Measurements from ENCODE around the gene C2CD4A. TPM values are rescaled to one million over a fixed set of nuclear protein-coding genes. Genes with fewer than 3 reads are reported as not detected.
A peak's percentile ranks its signal among the peaks of the same experiment; 100 is the strongest.

Gene C2CD4A
- total RNA-seq, 1 experiment from 2014 or later, result 0.11 TPM

DNA sequence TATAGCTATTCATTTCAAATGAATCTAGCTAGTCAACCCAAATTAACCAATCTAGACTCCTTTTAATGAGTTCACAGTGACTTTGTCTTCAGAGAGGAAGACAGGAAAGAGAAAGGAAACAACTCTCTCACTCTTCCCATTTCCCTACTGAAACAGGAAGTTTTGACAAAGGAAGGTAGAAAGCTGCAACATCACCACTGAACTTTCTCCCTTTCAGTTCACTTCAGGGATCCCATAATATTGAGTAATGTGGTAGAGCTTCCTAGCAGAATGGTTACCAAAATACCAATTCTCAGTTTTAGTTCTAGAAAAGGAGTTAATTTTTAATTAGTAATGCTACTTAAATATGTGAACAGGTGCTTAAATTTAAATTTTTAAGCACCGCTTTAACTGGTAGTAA is 14.1 kb upstream of the C2CD4A start:
- ChIA-PET POLR2A (no interaction called here), CTCF (no interaction called here)
- DNase-seq, result no peak
- Histone ChIP-seq H3K36me3 (ENCODE audit: control insufficient read depth, insufficient read depth, low read length) (no peaks in the 10 kb centered on the region), H3K27me3 (replicated peaks; ENCODE audit: control insufficient read depth, insufficient read depth, low read length) (no peaks in the 10 kb centered on the region), H3K4me3 (ENCODE audit: low read depth, low read length) (no peak overlapping the region), H3K9me3 (no peaks in the 10 kb centered on the region), H3K4me1 (peaks cover 16% of the 10 kb centered on the region; the same call in 1 of the 2 replicates)
- Mint-ChIP-seq H3K27ac (ENCODE audit: unreplicated experiment) (no peak overlapping the region), H3K36me3 (ENCODE audit: insufficient read depth, unreplicated experiment) (no peaks in the 10 kb centered on the region), H3K4me3 (ENCODE audit: unreplicated experiment) (no peak overlapping the region), H3K9me3 (ENCODE audit: unreplicated experiment) (no peaks in the 10 kb centered on the region), H3K27me3 (ENCODE audit: insufficient read depth, unreplicated experiment) (no peaks in the 10 kb centered on the region), H3K4me1 (ENCODE audit: low read depth, unreplicated experiment) (peaks cover 12% of the 10 kb centered on the region)
- TF ChIP-seq, protein P1, sequence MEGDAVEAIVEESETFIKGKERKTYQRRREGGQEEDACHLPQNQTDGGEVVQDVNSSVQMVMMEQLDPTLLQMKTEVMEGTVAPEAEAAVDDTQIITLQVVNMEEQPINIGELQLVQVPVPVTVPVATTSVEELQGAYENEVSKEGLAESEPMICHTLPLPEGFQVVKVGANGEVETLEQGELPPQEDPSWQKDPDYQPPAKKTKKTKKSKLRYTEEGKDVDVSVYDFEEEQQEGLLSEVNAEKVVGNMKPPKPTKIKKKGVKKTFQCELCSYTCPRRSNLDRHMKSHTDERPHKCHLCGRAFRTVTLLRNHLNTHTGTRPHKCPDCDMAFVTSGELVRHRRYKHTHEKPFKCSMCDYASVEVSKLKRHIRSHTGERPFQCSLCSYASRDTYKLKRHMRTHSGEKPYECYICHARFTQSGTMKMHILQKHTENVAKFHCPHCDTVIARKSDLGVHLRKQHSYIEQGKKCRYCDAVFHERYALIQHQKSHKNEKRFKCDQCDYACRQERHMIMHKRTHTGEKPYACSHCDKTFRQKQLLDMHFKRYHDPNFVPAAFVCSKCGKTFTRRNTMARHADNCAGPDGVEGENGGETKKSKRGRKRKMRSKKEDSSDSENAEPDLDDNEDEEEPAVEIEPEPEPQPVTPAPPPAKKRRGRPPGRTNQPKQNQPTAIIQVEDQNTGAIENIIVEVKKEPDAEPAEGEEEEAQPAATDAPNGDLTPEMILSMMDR (IDR thresholded peaks at IDR 0.05; ENCODE audit: insufficient read depth in 1 of 2, low read depth in 1 of 2, low read length in 1 of 2, severe bottlenecking in 1 of 2, unreplicated experiment in 1 of 2), result no peak
- no TSS peak for BruUV-seq (replicated peaks)
- intact Hi-C loops (cut with micrococcal nuclease; ENCODE audit: unreplicated experiment), result no loop called here

DNA sequence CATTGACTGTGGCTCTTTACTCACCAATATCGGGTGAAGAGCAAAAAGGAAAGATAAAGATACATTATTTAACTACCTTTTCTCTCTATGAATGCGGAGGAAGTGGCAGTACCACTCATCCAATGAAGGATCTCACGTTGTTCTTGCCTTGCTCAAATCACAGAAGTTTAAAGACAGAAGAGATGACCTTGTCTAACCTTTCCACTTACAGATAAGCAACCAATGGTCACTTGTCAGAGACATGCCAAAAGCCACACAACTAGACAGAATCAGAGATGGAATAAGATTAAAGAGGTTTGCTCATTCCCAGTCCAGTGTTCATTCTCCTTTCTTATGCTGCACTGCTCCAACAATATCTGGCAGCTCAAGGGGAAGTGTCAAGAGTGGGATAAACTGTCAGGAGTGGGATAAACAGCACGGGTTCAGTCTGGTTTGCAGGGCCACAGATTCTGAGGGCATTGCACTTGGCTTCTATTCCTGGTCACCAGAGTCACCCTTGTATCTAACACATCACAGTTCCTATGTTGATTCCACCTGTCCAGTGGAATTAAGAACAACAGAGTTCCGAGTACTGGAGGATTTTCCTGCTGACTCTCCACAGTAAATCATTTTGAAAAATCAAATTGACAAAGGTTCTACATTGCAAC is 13.2 kb upstream of the C2CD4A start:
- intact Hi-C loops (cut with micrococcal nuclease; ENCODE audit: unreplicated experiment), result no loop called here
- Mint-ChIP-seq H3K4me1 (ENCODE audit: low read depth, unreplicated experiment) (peaks cover 12% of the 10 kb centered on the region), H3K9me3 (ENCODE audit: unreplicated experiment) (no peaks in the 10 kb centered on the region), H3K27ac (ENCODE audit: unreplicated experiment) (no peak overlapping the region), H3K36me3 (ENCODE audit: insufficient read depth, unreplicated experiment) (no peaks in the 10 kb centered on the region), H3K27me3 (ENCODE audit: insufficient read depth, unreplicated experiment) (no peaks in the 10 kb centered on the region), H3K4me3 (ENCODE audit: unreplicated experiment) (no peak overlapping the region)
- peaks cover 16% of the 10 kb centered on the region; the same call in 1 of the 2 replicates for H3K4me1 ChIP-seq
- ChIA-PET CTCF (no interaction called here), POLR2A (no interaction called here)
- no peaks in the 10 kb centered on the region for H3K36me3 ChIP-seq (ENCODE audit: control insufficient read depth, insufficient read depth, low read length)
- H3K4me3 ChIP-seq (ENCODE audit: low read depth, low read length), result no peak overlapping the region
- TF ChIP-seq, protein P1 (IDR thresholded peaks at IDR 0.05; ENCODE audit: insufficient read depth in 1 of 2, low read depth in 1 of 2, low read length in 1 of 2, severe bottlenecking in 1 of 2, unreplicated experiment in 1 of 2), result no peak
- no peaks in the 10 kb centered on the region for H3K9me3 ChIP-seq
- no peaks in the 10 kb centered on the region for H3K27me3 ChIP-seq (replicated peaks; ENCODE audit: control insufficient read depth, insufficient read depth, low read length)
- no TSS peak for BruUV-seq (replicated peaks)
- no peak for DNase-seq

DNA sequence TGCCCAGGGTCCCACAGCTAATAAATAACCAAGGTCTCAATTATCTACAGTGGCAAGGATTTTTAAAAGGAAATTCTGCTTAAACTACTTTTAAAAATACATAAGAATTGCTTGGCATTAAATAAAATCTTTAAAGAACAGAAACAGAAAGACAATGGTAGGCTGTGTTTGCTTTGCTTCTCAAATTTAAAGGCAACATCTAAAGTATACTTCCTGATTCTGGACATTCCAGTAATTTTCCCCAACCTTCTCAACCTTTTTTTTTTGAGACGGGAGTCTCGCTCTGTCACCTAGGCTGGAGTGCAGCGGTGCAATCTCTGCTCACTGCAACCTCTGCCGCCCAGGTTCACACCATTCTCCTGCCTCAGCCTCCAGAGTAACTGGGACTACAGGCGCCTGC is 11.8 kb upstream of the C2CD4A start:
- H3K27me3 ChIP-seq (replicated peaks; ENCODE audit: control insufficient read depth, insufficient read depth, low read length), result no peaks in the 10 kb centered on the region
- no TSS peak for BruUV-seq (replicated peaks)
- ChIA-PET POLR2A (no interaction called here), CTCF (no interaction called here)
- peaks cover 21% of the 10 kb centered on the region; the same call in 1 of the 2 replicates for H3K4me1 ChIP-seq
- peak overlapping the region; percentile 20 for H3K4me3 Mint-ChIP-seq (ENCODE audit: unreplicated experiment)
- H3K9me3 Mint-ChIP-seq (ENCODE audit: unreplicated experiment), result no peaks in the 10 kb centered on the region
- TF ChIP-seq, protein P1 (IDR thresholded peaks at IDR 0.05; ENCODE audit: insufficient read depth in 1 of 2, low read depth in 1 of 2, low read length in 1 of 2, severe bottlenecking in 1 of 2, unreplicated experiment in 1 of 2), result no peak
- no peaks in the 10 kb centered on the region for H3K9me3 ChIP-seq
- H3K36me3 Mint-ChIP-seq (ENCODE audit: insufficient read depth, unreplicated experiment), result no peaks in the 10 kb centered on the region
- H3K27me3 Mint-ChIP-seq (ENCODE audit: insufficient read depth, unreplicated experiment), result no peaks in the 10 kb centered on the region
- intact Hi-C loops (cut with micrococcal nuclease; ENCODE audit: unreplicated experiment), result no loop called here
- H3K4me1 Mint-ChIP-seq (ENCODE audit: low read depth, unreplicated experiment), result peaks cover 12% of the 10 kb centered on the region
- peak overlapping the region; percentile 48 for H3K27ac Mint-ChIP-seq (ENCODE audit: unreplicated experiment)
- H3K4me3 ChIP-seq (ENCODE audit: low read depth, low read length), result no peak overlapping the region
- peak in 1 of 2 experiments; percentile 13 for DNase-seq
- no peaks in the 10 kb centered on the region for H3K36me3 ChIP-seq (ENCODE audit: control insufficient read depth, insufficient read depth, low read length)
